Neural crest cell (in vitro differentiated cells): ENCODE measurements around the gene KCNH8. TPM values are rescaled to one million over a fixed set of nuclear protein-coding genes. Genes with fewer than 3 reads are reported as not detected.

Source experiments
- DNase-seq: peaks from one replicate; pipeline ENCODE4 v3.0.0; 2021; ENCODE audit warnings: low read depth, mixed read lengths, low spot score
- H3K27ac Mint-ChIP-seq: one replicate; pipeline ENCODE4 v1.8.0; 2021; ENCODE audit warnings: mild to moderate bottlenecking, mixed read lengths; ENCODE audit not compliant: unreplicated experiment
- H3K27me3 Mint-ChIP-seq: 2 replicates; pipeline ENCODE4 v1.8.0; 2021; ENCODE audit warnings: low read depth, mild to moderate bottlenecking, mixed read lengths
- H3K36me3 Mint-ChIP-seq: 2 replicates; pipeline ENCODE4 v1.8.0; 2021; ENCODE audit warnings: low read depth, mild to moderate bottlenecking, mixed read lengths
- H3K4me1 Mint-ChIP-seq: 2 replicates; pipeline ENCODE4 v1.8.0; 2021; ENCODE audit warnings: mixed read lengths
- H3K4me3 Mint-ChIP-seq: one replicate; pipeline ENCODE4 v1.8.0; 2021; ENCODE audit warnings: mild to moderate bottlenecking, mixed read lengths
- H3K9me3 Mint-ChIP-seq: 2 replicates; pipeline ENCODE4 v1.8.0; 2021; ENCODE audit warnings: mixed read lengths
- total RNA-seq: library from RNA; stranded (reverse); gene quantifications from 2 replicates; pipeline ENCODE4 v1.2.1, GENCODE V29; 2021
- TF ChIP-seq, protein P1 (sequence below): fragments of 200-600 bp; sonication (generic); conservative IDR thresholded peaks from 2 replicates; pipeline ENCODE4 v1.5.0; 2021; ENCODE audit warnings: antibody characterized with exemption, mild to moderate bottlenecking

Gene KCNH8
- total RNA-seq, 1 donor from 2014 or later = 3.8 TPM

DNA sequence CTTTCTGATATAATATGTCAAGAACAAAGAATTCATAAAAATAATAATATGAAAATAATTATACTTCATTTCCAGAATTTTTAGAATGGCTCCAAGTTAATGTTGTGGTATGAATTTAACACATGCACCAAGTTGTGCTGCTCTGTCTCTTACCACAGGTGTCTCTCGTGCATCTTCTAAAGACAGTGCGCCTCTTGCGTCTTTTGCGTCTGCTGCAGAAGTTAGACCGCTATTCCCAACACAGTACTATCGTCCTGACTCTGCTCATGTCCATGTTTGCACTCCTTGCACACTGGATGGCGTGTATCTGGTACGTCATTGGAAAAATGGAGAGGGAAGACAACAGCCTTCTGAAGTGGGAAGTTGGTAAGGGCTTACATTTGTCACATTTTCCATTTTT is 246.6 kb downstream of the KCNH8 start:
- H3K27ac Mint-ChIP-seq = no peak overlapping the region
- no peaks in the 10 kb centered on the region for H3K27me3 Mint-ChIP-seq
- no peak for DNase-seq
- no peaks in the 10 kb centered on the region for H3K4me1 Mint-ChIP-seq
- no peaks in the 10 kb centered on the region for H3K9me3 Mint-ChIP-seq
- H3K36me3 Mint-ChIP-seq = no peaks in the 10 kb centered on the region
- H3K4me3 Mint-ChIP-seq = no peak overlapping the region
- TF ChIP-seq, protein P1, sequence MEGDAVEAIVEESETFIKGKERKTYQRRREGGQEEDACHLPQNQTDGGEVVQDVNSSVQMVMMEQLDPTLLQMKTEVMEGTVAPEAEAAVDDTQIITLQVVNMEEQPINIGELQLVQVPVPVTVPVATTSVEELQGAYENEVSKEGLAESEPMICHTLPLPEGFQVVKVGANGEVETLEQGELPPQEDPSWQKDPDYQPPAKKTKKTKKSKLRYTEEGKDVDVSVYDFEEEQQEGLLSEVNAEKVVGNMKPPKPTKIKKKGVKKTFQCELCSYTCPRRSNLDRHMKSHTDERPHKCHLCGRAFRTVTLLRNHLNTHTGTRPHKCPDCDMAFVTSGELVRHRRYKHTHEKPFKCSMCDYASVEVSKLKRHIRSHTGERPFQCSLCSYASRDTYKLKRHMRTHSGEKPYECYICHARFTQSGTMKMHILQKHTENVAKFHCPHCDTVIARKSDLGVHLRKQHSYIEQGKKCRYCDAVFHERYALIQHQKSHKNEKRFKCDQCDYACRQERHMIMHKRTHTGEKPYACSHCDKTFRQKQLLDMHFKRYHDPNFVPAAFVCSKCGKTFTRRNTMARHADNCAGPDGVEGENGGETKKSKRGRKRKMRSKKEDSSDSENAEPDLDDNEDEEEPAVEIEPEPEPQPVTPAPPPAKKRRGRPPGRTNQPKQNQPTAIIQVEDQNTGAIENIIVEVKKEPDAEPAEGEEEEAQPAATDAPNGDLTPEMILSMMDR = no peak

DNA sequence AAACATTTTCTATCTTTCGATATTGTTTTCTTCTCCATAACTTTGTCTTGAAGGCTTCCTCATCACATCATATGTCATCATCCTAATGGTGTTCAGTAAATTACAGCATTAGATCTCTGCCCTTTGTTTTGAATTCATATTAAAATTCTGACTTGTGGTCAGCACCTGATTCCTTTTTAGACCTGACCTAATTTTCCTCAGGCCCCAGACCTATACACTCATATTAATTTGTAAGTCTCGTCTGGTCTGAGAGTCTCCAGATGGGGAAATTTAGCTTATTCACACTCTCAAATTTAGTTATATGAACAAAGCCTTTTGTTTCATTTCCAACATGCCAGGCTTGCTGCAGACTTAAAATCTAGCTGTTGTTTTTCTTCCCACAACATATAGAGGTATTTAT is 248.4 kb downstream of the KCNH8 start:
- Mint-ChIP-seq H3K27me3 (no peaks in the 10 kb centered on the region), H3K9me3 (no peaks in the 10 kb centered on the region), H3K4me1 (no peaks in the 10 kb centered on the region), H3K27ac (no peak overlapping the region), H3K4me3 (no peak overlapping the region), H3K36me3 (no peaks in the 10 kb centered on the region)
- DNase-seq = no peak
- TF ChIP-seq, protein P1 = no peak

DNA sequence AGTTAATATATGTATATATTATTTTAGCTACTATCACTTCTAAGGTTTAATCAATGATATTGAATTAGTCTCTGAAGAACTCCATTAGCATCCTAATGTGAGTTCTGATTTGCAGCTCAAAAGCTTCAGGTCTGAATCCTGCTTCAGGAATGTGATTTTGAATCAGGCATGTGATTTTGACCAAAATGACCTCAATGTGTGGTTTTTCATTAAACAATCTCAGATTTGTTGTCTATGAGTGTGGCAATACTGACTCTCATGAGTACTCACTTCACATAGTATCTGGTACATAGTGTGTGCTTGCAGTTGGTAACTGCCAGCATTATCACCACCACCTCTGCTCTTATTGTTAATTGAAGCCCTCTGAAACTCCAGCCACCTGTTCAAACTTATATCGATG is 251.0 kb downstream of the KCNH8 start:
- TF ChIP-seq, protein P1 = no peak
- Mint-ChIP-seq H3K9me3 (no peaks in the 10 kb centered on the region), H3K27me3 (no peaks in the 10 kb centered on the region), H3K4me3 (no peak overlapping the region), H3K36me3 (no peaks in the 10 kb centered on the region), H3K4me1 (no peaks in the 10 kb centered on the region), H3K27ac (no peak overlapping the region)
- no peak for DNase-seq

DNA sequence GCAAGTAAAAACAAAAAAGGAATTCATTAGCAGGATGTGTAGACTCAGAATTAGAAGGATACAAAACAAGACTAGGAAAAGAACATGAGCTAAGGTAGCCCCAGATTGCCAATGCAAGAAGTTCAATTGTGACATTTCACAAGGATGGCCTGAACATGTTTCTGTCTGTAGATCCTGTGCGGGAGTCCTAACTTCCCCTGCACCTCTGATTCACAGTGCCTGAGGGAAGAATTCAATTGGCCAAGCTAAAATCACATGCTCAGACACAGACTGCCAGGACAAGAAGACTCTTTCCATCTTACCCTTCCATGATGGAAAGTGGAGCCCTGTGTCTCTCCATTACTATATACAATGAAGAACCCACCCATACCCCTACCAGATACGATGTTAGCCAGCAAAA is 251.5 kb downstream of the KCNH8 start:
- TF ChIP-seq, protein P1 = no peak
- H3K9me3 Mint-ChIP-seq = no peaks in the 10 kb centered on the region
- H3K4me3 Mint-ChIP-seq = no peak overlapping the region
- no peak overlapping the region for H3K27ac Mint-ChIP-seq
- no peak for DNase-seq
- no peaks in the 10 kb centered on the region for H3K4me1 Mint-ChIP-seq
- H3K36me3 Mint-ChIP-seq = no peaks in the 10 kb centered on the region
- no peaks in the 10 kb centered on the region for H3K27me3 Mint-ChIP-seq

DNA sequence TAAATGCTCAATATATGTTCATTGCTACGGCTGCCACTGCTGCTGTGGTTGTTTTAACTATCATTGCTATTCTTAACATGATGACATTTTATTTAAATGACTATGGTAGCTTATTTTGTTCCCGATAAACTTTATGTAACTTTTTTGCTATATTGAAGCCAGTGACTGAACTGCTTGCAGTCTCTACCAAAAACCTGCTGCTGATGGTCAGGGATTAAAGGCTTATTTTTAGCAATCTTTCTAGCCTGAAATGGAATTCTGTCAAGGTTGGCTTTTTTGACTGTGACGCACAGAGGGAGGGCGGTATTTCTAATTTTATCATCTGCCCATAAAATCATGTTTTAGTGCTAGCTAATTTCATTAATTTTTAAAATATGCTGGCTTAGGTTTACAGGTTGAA is 271.8 kb downstream of the KCNH8 start:
- Mint-ChIP-seq H3K27me3 (no peaks in the 10 kb centered on the region), H3K27ac (no peak overlapping the region), H3K9me3 (no peaks in the 10 kb centered on the region), H3K36me3 (no peaks in the 10 kb centered on the region), H3K4me1 (no peaks in the 10 kb centered on the region), H3K4me3 (no peak overlapping the region)
- TF ChIP-seq, protein P1 = no peak
- DNase-seq = no peak

DNA sequence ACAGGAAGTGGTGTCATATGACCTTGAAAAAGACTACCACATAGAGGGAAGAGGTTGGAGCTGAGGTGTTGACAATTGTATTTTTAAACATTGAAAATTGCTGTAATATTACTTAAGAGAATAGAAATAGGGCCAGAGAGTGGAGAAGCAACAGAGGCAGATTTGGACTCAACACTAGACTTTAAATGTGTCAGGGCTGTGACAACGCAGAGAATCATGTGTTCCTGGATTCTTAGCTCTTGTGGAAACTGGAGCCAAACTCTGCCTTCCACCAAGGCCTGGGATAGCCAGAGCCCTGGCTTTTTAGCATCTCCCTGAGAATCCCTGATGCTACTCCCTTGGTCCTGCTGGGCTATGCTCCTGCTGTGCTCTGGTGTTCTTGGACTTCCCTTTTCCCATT is 277.5 kb downstream of the KCNH8 start:
- H3K4me3 Mint-ChIP-seq = no peak overlapping the region
- no peaks in the 10 kb centered on the region for H3K27me3 Mint-ChIP-seq

More for the DNA sequence above, 277.5 kb downstream of the KCNH8 start:
- H3K9me3 Mint-ChIP-seq = no peaks in the 10 kb centered on the region
- no peak for DNase-seq
- TF ChIP-seq, protein P1 = no peak
- no peak overlapping the region for H3K27ac Mint-ChIP-seq
- no peaks in the 10 kb centered on the region for H3K4me1 Mint-ChIP-seq
- no peaks in the 10 kb centered on the region for H3K36me3 Mint-ChIP-seq
